Astrocyte (in vitro differentiated cells and primary cell): ENCODE data around the gene ID4. TPM values are rescaled to one million over a fixed set of nuclear protein-coding genes. Genes with fewer than 3 reads are reported as not detected.

ENCODE experiments used
- DNase-seq: peaks from one replicate; pipeline ENCODE4 v3.0.0-alpha.2; 2010; ENCODE audit warnings: low read depth
- FAIRE-seq: peaks from 2 replicates; lab custom pipeline; 2011; peaks lifted over from hg19 to GRCh38; lab: Jason Lieb, UNC
- H2AFZ ChIP-seq: 2 replicates; pipeline ENCODE4 v1.6.0; 2012; ENCODE audit warnings: low read depth, low read length, inconsistent platforms
- H3K27ac ChIP-seq: 2 replicates; pipeline ENCODE4 v1.5.1; 2011; ENCODE audit warnings: low read depth, low read length, inconsistent platforms
- H3K27me3 ChIP-seq: 2 replicates; pipeline ENCODE4 v1.6.0; 2011; ENCODE audit warnings: low read length, inconsistent platforms; ENCODE audit not compliant: insufficient read depth
- H3K36me3 ChIP-seq: 2 replicates; pipeline ENCODE4 v1.5.1; 2011; ENCODE audit warnings: low read length, inconsistent platforms; ENCODE audit not compliant: insufficient read depth
- H3K4me1 ChIP-seq: 2 replicates; pipeline ENCODE4 v1.5.1; 2011; ENCODE audit warnings: low read length, inconsistent platforms; ENCODE audit not compliant: insufficient read depth
- H3K4me2 ChIP-seq: 2 replicates; pipeline ENCODE4 v1.6.0; 2012; ENCODE audit warnings: low read length, inconsistent platforms
- H3K4me3 ChIP-seq: 2 replicates; pipeline ENCODE4 v1.5.1; 2011; ENCODE audit warnings: low read depth, mild to moderate bottlenecking, low read length, inconsistent platforms; ENCODE audit not compliant: insufficient read depth
- H3K79me2 ChIP-seq: 2 replicates; pipeline ENCODE4 v1.6.0; 2012; ENCODE audit warnings: mild to moderate bottlenecking, low read length, inconsistent platforms; ENCODE audit not compliant: insufficient read depth
- H3K9ac ChIP-seq: 2 replicates; pipeline ENCODE4 v1.6.0; 2012; ENCODE audit warnings: mild to moderate bottlenecking, low read length, inconsistent platforms
- H3K9me3 ChIP-seq: 2 replicates; pipeline ENCODE4 v1.5.1; 2012; ENCODE audit warnings: low read depth, mild to moderate bottlenecking, low read length, inconsistent platforms; ENCODE audit not compliant: insufficient read depth
- H4K20me1 ChIP-seq: 2 replicates; pipeline ENCODE4 v1.6.0; 2012; ENCODE audit warnings: low read length, inconsistent platforms; ENCODE audit not compliant: insufficient read depth
- H3K27ac Mint-ChIP-seq: one replicate; pipeline ENCODE4 v1.8.0; 2021; ENCODE audit warnings: mild to moderate bottlenecking, mixed read lengths; ENCODE audit not compliant: unreplicated experiment
- H3K27me3 Mint-ChIP-seq: one replicate; pipeline ENCODE4 v1.8.0; 2021; ENCODE audit warnings: low read depth, mixed read lengths; ENCODE audit not compliant: unreplicated experiment
- H3K36me3 Mint-ChIP-seq: one replicate; pipeline ENCODE4 v1.8.0; 2021; ENCODE audit warnings: low read depth, mixed read lengths; ENCODE audit not compliant: unreplicated experiment
- H3K4me1 Mint-ChIP-seq: one replicate; pipeline ENCODE4 v1.8.0; 2021; ENCODE audit warnings: low read depth, mixed read lengths; ENCODE audit not compliant: unreplicated experiment
- H3K4me3 Mint-ChIP-seq: one replicate; pipeline ENCODE4 v1.8.0; 2021; ENCODE audit warnings: mild to moderate bottlenecking, moderate library complexity, mixed read lengths; ENCODE audit not compliant: unreplicated experiment
- H3K9me3 Mint-ChIP-seq: one replicate; pipeline ENCODE4 v1.8.0; 2021; ENCODE audit warnings: mild to moderate bottlenecking, mixed read lengths; ENCODE audit not compliant: unreplicated experiment
- EZH2 ChIP-seq: IDR thresholded peaks from 2 replicates; pipeline ENCODE4 v1.6.1; 2012; ENCODE audit warnings: mild to moderate bottlenecking, low read length, inconsistent platforms; ENCODE audit not compliant: insufficient read depth
- total RNA-seq: library from RNA; stranded (reverse); gene quantifications from 2 replicates; pipeline ENCODE4 v1.2.1, GENCODE V29; 2021
- TF ChIP-seq, protein P1 (sequence below): IDR thresholded peaks from 2 replicates; pipeline ENCODE4 v1.5.1; 2011; ENCODE audit warnings: low read depth, mild to moderate bottlenecking, inconsistent platforms, low read length, moderate library complexity; ENCODE audit not compliant: insufficient read depth

The ID4 gene
- total RNA-seq, 1 donor from 2014 or later: 12.8 TPM

DNA sequence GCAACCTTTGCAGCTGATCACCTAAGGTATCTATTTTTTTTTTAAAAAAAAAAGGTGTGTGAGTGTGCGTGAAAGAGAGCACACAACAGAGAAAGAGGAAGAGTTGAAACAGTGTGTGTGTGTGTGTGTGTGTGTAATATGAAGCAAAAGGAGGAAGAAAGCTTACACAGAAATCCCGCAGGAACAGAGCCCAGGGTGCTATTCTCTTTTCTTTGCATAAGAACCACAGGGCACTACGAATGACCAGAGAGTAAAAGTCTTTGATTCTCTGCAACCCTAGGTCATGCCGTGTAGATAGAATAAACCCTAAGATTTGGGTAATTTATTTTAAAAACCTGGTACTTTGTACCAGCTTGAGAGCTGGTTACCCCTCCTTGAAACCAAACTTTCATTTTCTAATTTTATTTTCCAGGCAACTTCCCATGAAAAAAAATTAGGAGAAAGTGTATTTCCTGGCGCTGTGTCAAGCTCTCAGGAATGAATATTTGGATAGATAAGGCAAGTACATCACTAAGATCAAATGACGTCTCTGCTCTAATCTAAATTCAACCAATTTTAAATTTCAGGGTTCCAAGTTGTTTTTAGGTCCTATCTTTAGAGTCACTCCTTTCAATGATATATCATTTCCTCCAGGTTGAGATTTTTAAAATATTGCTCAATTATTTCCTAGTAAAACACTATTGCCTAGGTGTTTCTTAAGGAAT, 47.9 kb upstream of the ID4 start:
- Histone ChIP-seq H3K36me3 (no peaks in the 10 kb centered on the region), H2AFZ (no peak overlapping the region), H3K4me1 (no peaks in the 10 kb centered on the region), H3K79me2 (no peaks in the 10 kb centered on the region), H4K20me1 (no peaks in the 10 kb centered on the region), H3K4me2 (peak overlapping the region; percentile 1), H3K9ac (no peak overlapping the region), H3K9me3 (no peaks in the 10 kb centered on the region), H3K4me3 (no peak overlapping the region), H3K27ac (no peak overlapping the region), H3K27me3 (no peaks in the 10 kb centered on the region)
- H3K4me1 Mint-ChIP-seq: no peaks in the 10 kb centered on the region
- H3K27me3 Mint-ChIP-seq: no peaks in the 10 kb centered on the region
- no peak overlapping the region for H3K4me3 Mint-ChIP-seq
- no peaks in the 10 kb centered on the region for H3K36me3 Mint-ChIP-seq
- DNase-seq (peak; percentile 6), FAIRE-seq (no peak)
- H3K9me3 Mint-ChIP-seq: no peaks in the 10 kb centered on the region
- H3K27ac Mint-ChIP-seq: no peak overlapping the region
- TF ChIP-seq EZH2: no peak
- TF ChIP-seq, protein P1, sequence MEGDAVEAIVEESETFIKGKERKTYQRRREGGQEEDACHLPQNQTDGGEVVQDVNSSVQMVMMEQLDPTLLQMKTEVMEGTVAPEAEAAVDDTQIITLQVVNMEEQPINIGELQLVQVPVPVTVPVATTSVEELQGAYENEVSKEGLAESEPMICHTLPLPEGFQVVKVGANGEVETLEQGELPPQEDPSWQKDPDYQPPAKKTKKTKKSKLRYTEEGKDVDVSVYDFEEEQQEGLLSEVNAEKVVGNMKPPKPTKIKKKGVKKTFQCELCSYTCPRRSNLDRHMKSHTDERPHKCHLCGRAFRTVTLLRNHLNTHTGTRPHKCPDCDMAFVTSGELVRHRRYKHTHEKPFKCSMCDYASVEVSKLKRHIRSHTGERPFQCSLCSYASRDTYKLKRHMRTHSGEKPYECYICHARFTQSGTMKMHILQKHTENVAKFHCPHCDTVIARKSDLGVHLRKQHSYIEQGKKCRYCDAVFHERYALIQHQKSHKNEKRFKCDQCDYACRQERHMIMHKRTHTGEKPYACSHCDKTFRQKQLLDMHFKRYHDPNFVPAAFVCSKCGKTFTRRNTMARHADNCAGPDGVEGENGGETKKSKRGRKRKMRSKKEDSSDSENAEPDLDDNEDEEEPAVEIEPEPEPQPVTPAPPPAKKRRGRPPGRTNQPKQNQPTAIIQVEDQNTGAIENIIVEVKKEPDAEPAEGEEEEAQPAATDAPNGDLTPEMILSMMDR: no peak

DNA sequence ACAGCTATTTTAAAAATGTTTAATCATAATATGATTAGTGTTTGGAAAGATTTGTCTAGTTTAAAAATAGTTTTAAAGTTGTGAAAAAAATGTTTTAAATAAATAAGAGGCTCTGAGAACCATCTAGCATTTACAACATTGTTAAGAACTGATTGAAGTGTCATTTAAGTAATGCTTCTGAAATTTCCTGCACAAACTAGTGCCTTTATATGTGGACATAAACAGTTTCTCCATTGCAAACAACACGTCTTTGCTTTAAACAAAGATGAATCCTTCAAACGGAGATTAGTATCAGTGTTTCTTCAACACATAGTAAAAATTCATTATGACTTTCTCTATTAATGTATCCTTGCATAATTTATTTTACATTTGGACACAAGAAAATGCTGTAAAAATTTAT, 45.9 kb upstream of the ID4 start:
- DNase-seq (no peak), FAIRE-seq (no peak)
- peaks cover 3% of the 10 kb centered on the region for H3K9me3 Mint-ChIP-seq
- H3K4me3 Mint-ChIP-seq: no peak overlapping the region
- H3K27me3 ChIP-seq: no peaks in the 10 kb centered on the region
- no peak overlapping the region for H3K27ac ChIP-seq
- no peak for TF ChIP-seq EZH2
- TF ChIP-seq, protein P1: no peak
- no peaks in the 10 kb centered on the region for H3K4me1 ChIP-seq
- no peak overlapping the region for H3K9ac ChIP-seq
- no peaks in the 10 kb centered on the region for H3K36me3 Mint-ChIP-seq
- no peaks in the 10 kb centered on the region for H3K36me3 ChIP-seq
- H3K4me1 Mint-ChIP-seq: no peaks in the 10 kb centered on the region
- no peak overlapping the region for H3K4me3 ChIP-seq
- H2AFZ ChIP-seq: no peak overlapping the region
- H3K9me3 ChIP-seq: no peaks in the 10 kb centered on the region
- H3K4me2 ChIP-seq: no peak overlapping the region
- no peak overlapping the region for H3K27ac Mint-ChIP-seq
- no peaks in the 10 kb centered on the region for H4K20me1 ChIP-seq
- H3K79me2 ChIP-seq: no peaks in the 10 kb centered on the region
- no peaks in the 10 kb centered on the region for H3K27me3 Mint-ChIP-seq

DNA sequence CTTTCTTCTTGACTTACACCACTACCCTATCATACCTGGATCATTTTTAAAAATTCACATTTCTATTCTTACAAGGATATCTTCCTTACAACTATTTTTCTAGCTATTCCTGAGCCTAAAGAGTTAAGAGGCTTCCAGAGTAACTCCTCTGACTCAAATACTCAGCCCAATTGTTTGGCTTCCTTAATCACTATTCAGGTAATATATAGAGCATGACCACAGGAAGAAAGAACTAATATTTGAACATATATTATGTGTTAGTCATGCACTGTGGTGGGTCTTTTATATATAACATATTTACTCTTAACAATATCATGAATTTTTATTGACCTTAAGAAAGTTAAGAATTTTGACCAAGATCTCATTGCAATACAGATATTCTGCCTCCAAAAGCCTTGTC, 42.0 kb upstream of the ID4 start:
- Histone ChIP-seq H3K27ac (no peak overlapping the region), H3K36me3 (no peaks in the 10 kb centered on the region), H3K9ac (no peak overlapping the region), H3K79me2 (no peaks in the 10 kb centered on the region), H3K4me2 (no peak overlapping the region), H3K4me3 (no peak overlapping the region), H4K20me1 (no peaks in the 10 kb centered on the region), H3K9me3 (no peaks in the 10 kb centered on the region), H2AFZ (no peak overlapping the region), H3K4me1 (no peaks in the 10 kb centered on the region), H3K27me3 (no peaks in the 10 kb centered on the region)
- Mint-ChIP-seq H3K27ac (no peak overlapping the region), H3K9me3 (peaks cover 4% of the 10 kb centered on the region), H3K27me3 (no peaks in the 10 kb centered on the region), H3K4me3 (no peak overlapping the region), H3K36me3 (no peaks in the 10 kb centered on the region), H3K4me1 (no peaks in the 10 kb centered on the region)
- DNase-seq (no peak), FAIRE-seq (no peak)
- no peak for TF ChIP-seq EZH2
- TF ChIP-seq, protein P1: no peak
